Measurements from ENCODE around the gene VAMP1.

DNA sequence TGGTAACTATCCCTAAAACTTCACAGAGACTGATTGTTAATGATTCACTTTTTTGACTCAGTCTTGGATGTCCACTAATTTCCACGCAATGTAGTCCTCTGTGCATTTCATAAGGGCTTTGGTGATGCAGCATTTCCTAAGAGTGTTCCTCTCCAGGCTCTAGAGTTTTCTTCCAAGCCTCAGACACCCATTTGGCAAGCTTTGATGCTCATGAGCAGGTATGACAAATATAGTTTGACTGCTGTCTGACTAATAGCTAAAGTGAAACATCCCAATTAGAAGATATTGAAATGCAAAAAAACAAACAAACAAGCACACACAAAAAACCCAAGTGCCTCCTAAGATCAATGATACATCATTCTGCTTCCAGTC is 1.5 kb upstream of the VAMP1 start:
- no peak for TF ChIP-seq POLR2A (IDR thresholded peaks at IDR 0.05)
- TF ChIP-seq, protein P1, sequence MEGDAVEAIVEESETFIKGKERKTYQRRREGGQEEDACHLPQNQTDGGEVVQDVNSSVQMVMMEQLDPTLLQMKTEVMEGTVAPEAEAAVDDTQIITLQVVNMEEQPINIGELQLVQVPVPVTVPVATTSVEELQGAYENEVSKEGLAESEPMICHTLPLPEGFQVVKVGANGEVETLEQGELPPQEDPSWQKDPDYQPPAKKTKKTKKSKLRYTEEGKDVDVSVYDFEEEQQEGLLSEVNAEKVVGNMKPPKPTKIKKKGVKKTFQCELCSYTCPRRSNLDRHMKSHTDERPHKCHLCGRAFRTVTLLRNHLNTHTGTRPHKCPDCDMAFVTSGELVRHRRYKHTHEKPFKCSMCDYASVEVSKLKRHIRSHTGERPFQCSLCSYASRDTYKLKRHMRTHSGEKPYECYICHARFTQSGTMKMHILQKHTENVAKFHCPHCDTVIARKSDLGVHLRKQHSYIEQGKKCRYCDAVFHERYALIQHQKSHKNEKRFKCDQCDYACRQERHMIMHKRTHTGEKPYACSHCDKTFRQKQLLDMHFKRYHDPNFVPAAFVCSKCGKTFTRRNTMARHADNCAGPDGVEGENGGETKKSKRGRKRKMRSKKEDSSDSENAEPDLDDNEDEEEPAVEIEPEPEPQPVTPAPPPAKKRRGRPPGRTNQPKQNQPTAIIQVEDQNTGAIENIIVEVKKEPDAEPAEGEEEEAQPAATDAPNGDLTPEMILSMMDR (IDR thresholded peaks at IDR 0.05): no peak
